ENCODE results near the gene ACAA2.

DNA sequence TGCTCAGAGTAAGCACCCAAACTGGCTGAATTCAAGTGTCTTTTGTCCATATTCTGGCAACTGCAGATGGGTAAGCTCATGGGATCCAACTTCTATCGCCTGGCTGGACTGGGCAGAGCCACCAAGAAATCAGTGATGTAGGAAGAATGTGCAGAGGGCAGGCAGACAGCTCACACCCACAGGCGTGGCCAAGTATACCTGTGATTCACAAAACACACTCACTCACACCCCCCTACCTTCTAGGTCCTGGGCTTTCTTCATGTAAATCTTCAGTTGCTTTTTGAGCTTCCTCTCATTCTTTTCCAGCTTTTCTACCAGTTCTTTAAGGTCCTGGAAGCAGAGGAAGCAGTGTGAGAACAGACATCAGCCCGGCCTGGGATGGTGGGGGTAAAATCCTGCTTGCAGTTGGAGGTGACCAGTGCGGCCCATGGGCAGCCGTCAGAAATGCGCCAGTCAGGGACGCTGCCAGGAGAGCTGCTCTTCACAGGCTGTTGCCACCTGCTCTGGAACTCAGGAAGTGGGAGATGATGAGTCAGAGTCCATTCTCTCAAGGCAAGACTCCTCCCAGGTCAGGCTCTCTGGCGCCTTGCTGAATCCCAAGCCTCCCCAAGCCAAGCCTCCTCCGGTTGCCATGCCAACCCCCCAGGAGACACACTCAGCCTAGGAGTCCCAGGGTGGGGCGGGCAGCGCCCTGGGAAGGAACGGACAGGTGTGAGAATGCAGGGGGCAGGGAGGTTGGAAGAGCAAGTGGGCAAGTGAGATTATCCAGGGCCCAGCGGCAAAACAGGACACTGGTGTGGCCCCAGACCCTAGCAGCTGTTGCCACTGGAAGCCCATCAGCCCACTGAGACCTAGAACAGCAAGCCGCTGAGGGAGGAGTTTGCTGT, 36.2 kb upstream of the ACAA2 start:
- TF ChIP-seq, protein P1, sequence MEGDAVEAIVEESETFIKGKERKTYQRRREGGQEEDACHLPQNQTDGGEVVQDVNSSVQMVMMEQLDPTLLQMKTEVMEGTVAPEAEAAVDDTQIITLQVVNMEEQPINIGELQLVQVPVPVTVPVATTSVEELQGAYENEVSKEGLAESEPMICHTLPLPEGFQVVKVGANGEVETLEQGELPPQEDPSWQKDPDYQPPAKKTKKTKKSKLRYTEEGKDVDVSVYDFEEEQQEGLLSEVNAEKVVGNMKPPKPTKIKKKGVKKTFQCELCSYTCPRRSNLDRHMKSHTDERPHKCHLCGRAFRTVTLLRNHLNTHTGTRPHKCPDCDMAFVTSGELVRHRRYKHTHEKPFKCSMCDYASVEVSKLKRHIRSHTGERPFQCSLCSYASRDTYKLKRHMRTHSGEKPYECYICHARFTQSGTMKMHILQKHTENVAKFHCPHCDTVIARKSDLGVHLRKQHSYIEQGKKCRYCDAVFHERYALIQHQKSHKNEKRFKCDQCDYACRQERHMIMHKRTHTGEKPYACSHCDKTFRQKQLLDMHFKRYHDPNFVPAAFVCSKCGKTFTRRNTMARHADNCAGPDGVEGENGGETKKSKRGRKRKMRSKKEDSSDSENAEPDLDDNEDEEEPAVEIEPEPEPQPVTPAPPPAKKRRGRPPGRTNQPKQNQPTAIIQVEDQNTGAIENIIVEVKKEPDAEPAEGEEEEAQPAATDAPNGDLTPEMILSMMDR (IDR thresholded peaks at IDR 0.05; ENCODE audit: poor library complexity), result no peak
- TF ChIP-seq EZH2phosphoT487 (IDR thresholded peaks at IDR 0.05; ENCODE audit: low read depth, severe bottlenecking, unreplicated experiment), result no peak
- TF ChIP-seq EZH2 (IDR thresholded peaks at IDR 0.05; ENCODE audit: borderline replicate concordance), result no peak
